T-helper 9 cell (primary cell): ENCODE measurements around the gene KIAA1755.
"Not testable (repeated sequence)": the region's sequence is repeated elsewhere in the genome, so short reads cannot be mapped to it uniquely, and the experiment has no call there.

Source experiments
- DNase-seq: peaks from one replicate; pipeline ENCODE4 v3.0.0-alpha.2; 2020

KIAA1755 gene

GRCh38 chr20:38262931-38263330 lies 2.4 kb upstream of the KIAA1755 start:
- DNase-seq: no peak

GRCh38 chr20:38261054-38261390 lies 487 bp upstream of the KIAA1755 start:
- DNase-seq: no peak

GRCh38 chr20:38260025-38260377 lies 534 bp downstream of the KIAA1755 start:
- no peak for DNase-seq

GRCh38 chr20:38258545-38259215 lies 1.9 kb downstream of the KIAA1755 start:
- no peak for DNase-seq

GRCh38 chr20:38256966-38257365 lies 3.6 kb downstream of the KIAA1755 start:
- DNase-seq: no peak

GRCh38 chr20:38256021-38256420 lies 4.5 kb downstream of the KIAA1755 start:
- DNase-seq: no peak

- DNase-seq: no peak
These were observed 5.1 kb downstream of the KIAA1755 start for GRCh38 chr20:38255393-38255792.

- DNase-seq: not testable (repeated sequence)
These were observed 5.9 kb downstream of the KIAA1755 start for GRCh38 chr20:38254621-38255020.

- DNase-seq: no peak
These were observed 7.0 kb downstream of the KIAA1755 start for GRCh38 chr20:38253571-38253970.

GRCh38 chr20:38252292-38253288 lies 7.9 kb downstream of the KIAA1755 start:
- DNase-seq: no peak

- DNase-seq: not testable (repeated sequence)
These were observed 9.1 kb downstream of the KIAA1755 start for GRCh38 chr20:38251441-38251840.

GRCh38 chr20:38250609-38251008 lies 9.9 kb downstream of the KIAA1755 start:
- DNase-seq: no peak

- DNase-seq: no peak
These were observed 10.8 kb downstream of the KIAA1755 start for GRCh38 chr20:38249536-38250310.

GRCh38 chr20:38248133-38248532 lies 12.4 kb downstream of the KIAA1755 start:
- DNase-seq: no peak

GRCh38 chr20:38247725-38248124 lies 12.8 kb downstream of the KIAA1755 start:
- not testable (repeated sequence) for DNase-seq

GRCh38 chr20:38247166-38247509 lies 13.4 kb downstream of the KIAA1755 start:
- DNase-seq: no peak

GRCh38 chr20:38246357-38247165 lies 14.0 kb downstream of the KIAA1755 start:
- DNase-seq: no peak

GRCh38 chr20:38245753-38246152 lies 14.8 kb downstream of the KIAA1755 start:
- DNase-seq: no peak

- no peak for DNase-seq
These were observed 16.9 kb downstream of the KIAA1755 start for GRCh38 chr20:38243709-38244020.

GRCh38 chr20:38242848-38243708 lies 17.5 kb downstream of the KIAA1755 start:
- no peak for DNase-seq

- DNase-seq: no peak
These were observed 19.3 kb downstream of the KIAA1755 start for GRCh38 chr20:38241201-38241600.

- no peak for DNase-seq
These were observed 21.1 kb downstream of the KIAA1755 start for GRCh38 chr20:38239441-38239840.
